ENCODE results near the gene ZNF574.

ZNF574 gene

DNA sequence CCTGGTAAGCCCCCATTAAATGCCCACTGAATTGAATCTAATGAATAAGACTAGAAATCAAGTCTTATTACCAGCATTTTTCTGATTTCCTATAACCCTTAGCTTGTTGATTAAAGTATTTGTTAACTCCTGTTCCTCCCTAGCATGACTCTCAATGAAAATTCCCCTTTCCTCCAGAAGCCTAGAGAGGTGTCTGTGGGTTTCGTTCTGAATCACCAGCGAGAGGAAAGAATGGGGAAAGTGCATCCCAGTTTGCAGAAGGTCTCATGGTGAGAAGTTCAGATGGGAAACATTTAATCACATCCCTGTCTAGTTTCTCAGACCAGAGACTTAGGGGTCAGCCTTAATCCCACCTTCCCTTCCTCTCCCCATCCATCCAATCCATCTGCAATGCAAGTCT is 29.4 kb downstream of the ZNF574 start:
- no peak for DNase-seq

DNA sequence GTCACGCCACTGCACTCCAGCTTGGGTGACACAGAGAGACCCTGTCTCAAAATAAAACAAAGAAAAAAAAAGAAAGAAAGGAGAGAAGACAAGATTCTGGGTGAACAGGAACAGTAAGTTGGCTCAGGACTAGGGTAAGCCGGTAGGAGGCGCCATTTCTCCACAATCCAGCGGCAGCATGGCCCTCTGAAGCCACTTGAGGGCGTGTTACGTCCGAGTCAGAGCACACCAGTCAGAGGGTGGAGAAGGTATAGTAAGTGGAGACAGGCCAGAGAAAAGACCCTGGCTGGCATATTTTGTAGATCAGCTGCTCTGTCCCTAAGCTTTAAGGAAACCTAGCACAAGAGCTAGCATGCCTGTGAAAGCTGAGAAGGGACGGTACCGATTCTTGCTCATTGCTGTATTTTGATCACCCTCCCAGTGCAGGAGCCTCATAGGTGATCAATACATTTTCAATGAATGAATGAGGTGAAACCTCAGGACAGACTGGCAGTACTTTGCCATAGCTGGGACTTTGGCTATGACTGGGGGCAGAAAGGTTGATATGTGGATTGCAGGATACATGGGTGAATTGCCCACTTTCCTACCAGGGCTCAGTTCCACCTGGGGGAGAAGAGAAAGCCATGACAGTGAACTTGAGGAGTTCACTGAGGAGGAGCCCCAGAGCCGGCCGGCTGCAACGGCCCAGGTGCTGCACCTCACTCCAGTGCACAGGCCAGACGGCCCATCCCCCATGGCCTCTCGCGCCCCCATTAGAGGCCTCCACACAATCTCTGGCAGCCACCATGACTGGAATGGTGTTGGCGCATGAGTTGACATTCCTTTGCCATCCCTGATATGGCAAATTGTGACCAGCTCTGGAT is 32.8 kb downstream of the ZNF574 start:
- peak; percentile 82 for DNase-seq

- no peak for DNase-seq
These were observed 33.9 kb downstream of the ZNF574 start for GRCh38 chr19:42109896-42110295.

DNA sequence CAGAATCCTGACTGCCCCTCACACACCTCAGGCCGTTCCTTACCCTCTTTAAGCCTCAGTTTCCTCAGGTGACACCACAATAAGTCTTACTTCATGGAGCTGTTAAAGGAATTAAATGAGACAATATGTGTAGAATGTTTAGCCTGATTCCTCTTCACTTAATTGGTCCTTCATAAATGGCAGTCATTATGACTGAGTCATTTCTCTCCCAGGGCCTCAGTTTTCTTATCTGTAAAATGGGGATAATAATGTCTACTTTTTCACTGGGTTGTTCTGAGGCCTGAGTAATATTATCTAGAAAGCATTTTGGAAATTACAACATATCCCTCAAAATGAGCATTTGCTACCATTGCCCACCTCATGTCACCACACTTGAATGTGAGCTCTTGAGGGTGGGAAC is 34.7 kb downstream of the ZNF574 start:
- DNase-seq, result no peak

GRCh38 chr19:42111384-42111783 is 35.4 kb downstream of the ZNF574 start:
- DNase-seq, result peak; percentile 98

DNA sequence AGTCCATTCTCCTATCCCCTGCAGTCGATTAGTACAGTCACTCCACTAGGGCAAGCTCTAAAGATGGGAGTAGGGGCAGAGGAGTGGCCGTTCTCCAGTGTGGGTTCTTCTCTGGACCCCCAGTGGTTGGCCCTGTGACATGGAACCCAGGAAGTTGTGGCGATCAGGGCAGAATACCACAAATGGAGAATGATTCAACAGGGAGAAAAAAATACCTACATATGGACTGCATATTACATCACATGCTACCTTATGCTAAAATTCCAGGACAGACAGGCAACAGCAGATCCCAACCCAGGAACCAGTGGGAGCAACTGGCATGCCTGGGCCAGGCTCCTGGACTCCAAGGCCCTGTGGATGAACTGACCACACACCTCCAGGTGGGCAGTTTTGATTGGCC is 35.8 kb downstream of the ZNF574 start:
- DNase-seq, result peak; percentile 81

- DNase-seq, result peak; percentile 100
These were observed 37.8 kb downstream of the ZNF574 start for GRCh38 chr19:42113641-42114348.

DNA sequence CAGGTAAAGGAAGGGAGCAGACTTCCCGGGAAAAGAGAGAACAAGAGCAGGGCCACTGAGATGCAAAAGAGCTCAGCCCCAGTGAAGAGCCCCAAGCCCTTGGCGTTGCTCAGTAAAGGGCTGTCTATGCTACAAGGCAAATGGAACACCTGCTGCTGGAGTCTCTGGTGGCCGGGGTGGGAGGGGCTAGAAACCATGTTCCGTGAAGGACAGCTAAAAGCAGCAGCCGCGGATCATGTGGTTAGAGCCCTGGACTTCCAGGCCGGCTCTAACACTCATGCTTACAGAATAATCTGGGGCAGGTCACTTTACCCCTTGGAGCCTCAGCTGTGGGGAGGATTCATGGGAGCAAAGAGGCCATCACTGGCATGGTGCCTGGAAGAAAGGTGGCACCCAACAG is 38.4 kb downstream of the ZNF574 start:
- DNase-seq, result peak; percentile 58

GRCh38 chr19:42115219-42115618 is 39.3 kb downstream of the ZNF574 start:
- no peak for DNase-seq

GRCh38 chr19:42115705-42116104 is 39.7 kb downstream of the ZNF574 start:
- no peak for DNase-seq

DNA sequence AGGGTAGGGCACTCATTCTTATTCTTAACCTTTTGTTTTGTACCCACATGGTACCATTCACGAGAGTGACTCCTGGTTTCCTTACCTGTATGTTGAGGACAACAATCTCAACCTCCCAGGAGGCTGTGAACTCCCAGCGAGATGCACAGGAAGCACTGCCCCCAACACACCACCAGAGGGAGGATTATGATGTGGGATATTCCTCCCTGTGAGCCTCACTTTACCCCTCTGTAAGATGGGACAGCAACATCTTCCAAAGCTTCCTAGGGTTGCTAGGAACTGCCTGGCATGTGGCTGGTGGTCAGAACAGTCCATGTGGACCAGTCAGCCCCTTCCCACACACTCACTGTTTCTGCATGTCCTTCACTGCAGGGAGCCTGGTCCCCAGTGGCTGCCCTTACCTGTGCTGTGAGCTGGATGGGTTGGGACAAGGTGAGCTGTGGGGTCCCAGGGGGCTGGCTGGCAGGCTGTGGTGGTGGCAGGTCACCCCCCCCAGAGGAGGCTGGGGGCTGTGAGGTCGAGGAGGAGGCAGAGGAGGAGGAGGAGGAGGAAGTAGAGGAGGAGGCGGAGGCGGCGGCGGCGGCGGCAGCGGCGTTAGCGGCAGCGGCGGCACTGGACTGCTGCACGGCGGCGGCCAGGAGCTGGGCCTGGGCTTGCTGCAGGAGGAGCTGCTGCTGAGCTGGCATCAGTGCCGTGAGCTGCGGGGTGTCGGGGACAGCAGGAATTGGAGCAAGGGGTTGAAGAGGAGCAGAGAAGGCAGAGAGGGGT is 40.5 kb downstream of the ZNF574 start:
- DNase-seq, result no peak

DNA sequence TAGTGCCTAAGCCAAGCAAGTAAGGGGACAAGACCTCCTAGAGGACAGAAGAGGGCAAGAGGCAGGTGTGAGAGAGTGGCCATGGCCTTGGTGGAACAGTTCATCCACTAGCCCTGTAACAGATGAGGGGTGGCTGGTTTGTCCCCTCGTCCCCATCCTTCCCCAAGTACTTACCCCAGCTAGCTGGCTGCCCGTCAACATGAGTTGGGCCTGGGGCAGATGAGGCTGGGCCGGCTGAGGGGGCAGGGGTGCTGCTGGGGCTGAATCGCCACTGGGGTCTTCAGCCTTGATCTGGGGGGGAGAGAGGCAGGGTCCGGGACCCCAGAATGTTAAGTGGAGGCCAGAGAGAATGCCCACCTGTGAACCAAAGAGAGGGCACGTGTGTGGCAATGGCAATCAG is 41.1 kb downstream of the ZNF574 start:
- DNase-seq, result no peak

DNA sequence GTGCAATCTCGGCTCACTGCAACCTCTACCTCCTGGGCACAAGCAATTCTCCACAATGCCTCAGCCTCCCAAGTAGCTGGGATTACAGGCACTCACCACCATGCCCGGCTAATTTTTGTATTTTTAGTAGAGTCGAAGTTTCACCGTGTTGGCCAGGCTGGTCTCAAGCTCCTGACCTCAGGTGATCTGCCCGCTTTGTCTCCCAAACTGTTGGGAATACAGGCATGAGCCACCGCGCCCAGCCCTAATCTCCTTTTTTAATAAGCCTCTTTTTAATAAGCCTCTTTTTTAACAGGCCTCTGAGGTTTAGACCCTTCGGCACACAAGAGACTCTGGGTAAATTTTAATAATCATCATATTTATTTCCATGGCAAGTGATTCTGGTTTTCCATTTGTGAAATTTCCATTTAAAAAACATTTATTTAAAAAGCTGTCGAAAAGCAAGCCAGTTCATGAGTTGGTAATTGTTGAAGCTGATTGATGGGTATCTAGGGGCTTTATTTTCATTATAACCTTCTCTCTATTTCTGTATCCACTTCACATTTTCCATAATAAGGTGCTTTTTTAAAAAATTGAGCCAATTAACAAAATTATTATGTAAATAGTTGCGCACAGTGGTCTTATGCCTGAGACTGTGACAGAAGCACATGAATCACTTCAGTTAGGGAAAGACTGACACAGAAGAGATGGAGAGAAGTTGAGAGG is 44.5 kb downstream of the ZNF574 start:
- DNase-seq, result no peak

DNA sequence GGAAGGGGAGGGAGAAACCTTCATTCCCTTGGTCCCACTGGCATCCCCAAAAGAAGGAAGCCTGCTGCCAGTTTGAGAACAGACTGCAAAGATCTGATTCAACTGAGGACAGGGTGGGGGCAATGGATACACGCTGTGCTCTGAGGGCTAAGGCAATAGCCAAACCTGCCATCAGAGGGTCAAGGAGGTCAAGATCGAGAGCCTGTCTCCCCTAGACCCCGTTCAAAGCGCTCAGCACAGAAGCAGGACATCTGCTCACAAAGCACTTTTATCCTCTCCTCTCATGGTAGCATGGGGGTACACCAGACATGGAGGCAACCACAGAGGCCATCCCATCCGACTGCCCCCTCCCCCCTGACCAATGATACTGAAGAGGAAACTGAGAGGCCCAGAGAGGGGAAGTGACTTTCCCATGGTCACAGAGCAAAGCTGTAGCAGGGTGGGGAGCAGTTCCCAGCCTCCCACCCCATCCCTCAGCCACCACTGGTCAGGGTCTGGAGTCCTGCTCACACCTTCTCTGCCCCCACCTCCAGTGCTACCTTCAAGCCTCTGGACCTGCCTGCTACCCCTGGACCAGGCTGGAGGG is 45.2 kb downstream of the ZNF574 start:
- DNase-seq, result no peak

GRCh38 chr19:42121656-42122069 is 45.7 kb downstream of the ZNF574 start:
- peak; percentile 86 for DNase-seq

DNA sequence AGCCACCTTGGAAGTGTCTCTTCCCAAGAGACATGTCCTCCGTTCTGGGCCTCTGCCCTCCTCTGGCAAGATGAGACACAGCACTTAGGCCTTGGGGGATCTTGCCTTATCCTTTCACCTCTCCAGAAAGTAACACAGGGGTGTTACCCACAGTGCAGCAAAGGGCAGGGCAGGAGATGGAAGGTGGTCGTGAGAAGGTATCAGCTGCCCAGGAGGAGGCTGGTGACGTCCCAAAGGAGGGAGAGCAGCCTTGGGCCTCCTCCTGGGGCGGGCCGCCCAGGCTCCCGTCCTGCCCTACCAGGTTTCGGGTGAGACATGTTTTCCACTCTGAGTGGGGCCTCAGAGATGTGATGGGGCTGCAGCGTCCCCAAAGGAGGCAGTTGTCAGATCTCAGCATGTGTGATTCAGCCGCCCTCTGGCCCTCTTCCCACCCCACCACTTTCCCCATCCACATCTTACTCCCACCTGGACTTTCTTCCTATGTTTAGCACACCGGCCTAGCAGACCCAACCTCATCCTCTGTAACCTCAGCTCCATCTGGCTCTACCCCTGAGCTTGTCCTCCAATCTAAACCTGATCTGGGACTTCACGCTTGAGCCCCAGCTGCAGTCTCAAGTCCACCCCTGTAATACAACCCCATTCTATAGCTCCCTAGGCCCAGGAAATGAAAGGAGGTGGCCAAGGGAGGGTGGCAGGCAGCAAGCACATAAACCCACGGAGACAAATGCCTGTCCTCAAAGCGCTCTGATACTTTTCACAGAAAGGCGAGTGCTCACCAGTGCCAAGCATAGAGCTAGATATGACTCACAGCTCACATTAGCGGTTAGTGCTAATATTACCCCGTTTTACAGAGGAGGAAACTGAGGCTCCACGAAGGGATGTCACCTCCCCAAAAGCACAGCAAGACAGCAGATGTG is 47.0 kb downstream of the ZNF574 start:
- DNase-seq, result peak; percentile 61

- no peak for DNase-seq
These were observed 47.8 kb downstream of the ZNF574 start for GRCh38 chr19:42123765-42124164.

DNA sequence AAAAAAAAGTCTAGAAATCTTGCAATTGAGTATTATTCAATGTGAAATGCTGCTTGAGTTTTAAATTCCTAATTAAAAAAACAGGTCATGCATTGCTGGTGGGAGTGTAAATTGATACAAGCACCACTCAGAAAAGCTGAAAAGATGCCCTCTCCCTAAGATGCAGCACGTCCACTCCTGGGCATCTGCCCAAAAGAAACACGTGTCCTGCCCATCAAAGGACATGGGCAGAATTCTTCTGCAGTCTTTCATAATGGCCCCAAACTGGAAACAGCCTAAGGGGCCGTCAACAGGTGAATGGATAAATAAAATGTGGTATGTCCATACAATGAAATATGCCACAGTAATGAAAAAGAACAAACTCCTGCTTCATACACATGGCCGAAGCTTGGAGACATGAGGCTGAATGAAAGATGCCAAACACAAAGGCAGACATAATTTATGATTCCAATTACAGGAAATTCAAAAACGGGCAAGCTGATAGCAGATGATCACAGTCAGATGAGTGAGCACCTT is 48.5 kb downstream of the ZNF574 start:
- no peak for DNase-seq

DNA sequence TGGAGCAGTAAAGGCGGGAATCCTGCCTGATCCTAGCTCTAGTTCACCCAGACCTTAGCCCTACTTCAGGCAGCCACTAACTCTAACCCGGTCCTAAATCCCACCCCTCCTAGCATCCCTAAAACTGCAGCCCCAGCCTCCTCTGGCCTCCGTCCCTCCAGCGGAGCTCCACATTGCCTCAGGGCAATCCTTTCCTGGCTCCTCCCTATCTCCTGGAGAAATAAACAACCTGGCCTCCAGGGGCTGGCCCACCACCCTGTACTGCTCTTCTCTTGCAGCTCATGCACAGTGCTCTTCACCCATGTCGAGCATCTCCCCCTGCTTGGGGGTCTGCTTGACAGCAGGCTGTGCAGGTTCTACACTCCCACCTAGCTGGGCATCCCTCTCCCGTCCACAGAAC is 49.6 kb downstream of the ZNF574 start:
- DNase-seq, result no peak

DNA sequence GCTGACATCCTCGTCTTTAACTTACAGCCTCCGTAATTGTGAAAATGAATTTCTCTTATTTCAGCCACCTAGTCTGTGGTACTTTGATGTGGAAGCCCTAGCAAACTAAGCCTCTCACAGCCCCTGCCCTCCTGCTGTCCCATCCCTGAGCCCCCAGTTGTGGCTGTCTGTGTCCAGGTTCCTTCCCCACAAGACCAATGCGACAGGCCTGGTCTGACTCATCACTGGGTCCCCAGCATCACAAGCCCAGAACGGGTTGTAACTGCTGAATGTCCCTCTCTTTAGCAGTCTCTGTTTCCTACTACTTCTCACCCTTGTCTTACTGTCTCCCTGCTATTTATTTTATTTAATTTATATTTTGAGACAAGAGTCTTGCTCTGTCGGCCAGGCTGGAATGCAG is 50.6 kb downstream of the ZNF574 start:
- no peak for DNase-seq
